Measurements from ENCODE around the gene TSN.
A peak's percentile ranks its signal among the peaks of the same experiment; 100 is the strongest.
"Not testable (repeated sequence)": the region's sequence is repeated elsewhere in the genome, so short reads cannot be mapped to it uniquely, and the experiment has no call there.

Gene TSN

GRCh38 chr2:121804340-121804739, 48.9 kb downstream of the TSN start:
- peak; percentile 16 for DNase-seq

- DNase-seq = no peak
These were observed 49.7 kb downstream of the TSN start for GRCh38 chr2:121804997-121805765.

GRCh38 chr2:121805766-121806143, 50.3 kb downstream of the TSN start:
- DNase-seq = no peak

DNA sequence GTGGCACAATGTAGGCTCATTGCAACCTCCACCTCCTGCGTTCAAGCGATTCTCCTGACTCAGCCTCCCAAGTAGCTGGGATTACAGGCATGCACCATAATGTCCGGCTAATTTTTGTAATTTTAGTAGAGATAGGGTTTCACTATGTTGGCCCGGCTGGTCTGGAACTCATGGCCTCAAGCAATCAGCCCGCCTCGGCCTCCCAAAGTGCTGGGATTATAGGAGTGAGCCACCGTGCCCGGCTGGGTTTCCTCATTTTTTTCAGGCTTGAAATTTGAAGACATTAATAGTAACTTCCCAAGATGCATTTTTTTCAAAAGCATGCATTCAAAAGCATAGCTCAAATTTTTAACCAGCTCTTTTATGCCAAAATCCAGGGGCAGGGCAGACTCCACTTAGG, 52.3 kb downstream of the TSN start:
- not testable (repeated sequence) for DNase-seq

GRCh38 chr2:121809607-121810006, 54.2 kb downstream of the TSN start:
- no peak for DNase-seq

DNA sequence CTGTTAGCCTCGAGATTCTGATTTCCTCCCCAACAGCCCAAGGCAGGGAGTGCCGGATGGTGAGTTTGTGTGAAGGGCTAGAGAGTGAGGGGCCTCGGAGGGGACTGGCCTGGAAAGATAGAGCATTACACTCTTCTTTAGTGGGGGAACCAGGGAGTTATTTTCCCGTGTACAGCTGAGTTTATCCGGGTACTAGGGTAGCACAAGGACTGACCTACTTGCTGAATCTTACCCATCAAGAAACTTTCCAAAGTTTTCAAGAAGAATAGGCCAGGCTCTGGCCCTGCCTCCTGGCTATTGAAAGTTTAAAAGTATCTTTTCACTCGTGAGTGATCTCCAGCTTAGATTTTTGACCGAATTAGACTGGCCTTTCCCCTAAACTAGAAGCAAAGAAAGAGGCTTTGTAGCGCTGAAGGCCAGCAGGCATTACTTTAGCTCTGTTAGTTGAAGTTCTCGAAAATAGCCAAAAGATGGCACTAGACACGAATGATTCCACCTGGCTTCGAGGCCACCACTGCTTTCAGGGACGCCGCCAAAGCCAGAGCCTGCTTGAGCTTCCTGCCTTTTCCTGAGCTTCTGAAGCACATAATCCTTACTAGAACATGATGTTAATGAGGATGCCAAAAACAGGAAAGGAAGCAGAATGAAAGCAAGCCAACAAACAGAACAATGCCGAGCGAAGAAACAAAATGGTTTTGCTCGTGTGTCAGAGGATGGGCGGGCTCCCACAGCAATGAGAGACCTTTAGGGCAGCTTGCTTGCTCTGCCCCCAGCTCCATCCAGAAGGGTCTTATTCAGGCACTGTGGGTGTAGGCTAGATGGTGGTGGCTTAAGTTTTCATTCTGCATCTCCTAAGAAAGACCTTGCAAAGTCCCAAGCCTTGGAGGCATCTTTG, 55.8 kb downstream of the TSN start:
- peak; percentile 72 for DNase-seq

DNA sequence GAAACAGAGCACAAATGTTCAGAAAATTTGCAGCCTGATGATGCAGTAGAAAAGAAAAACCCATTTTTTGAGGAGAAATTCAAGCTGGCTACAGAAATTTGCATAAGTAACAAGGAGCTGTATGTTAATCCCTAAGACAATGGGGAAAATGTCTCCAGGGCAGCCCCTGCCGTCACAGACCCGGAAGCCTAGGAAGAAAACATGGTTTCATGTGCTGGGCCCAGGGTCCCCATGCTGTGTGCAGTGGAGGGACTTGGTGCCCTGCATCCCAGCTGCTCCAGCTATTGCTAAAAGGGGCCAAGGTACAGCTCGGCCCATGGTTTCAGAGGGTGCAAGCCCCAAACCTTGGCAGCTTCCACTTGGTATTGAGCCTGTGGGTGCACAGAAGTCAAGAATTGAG, 57.6 kb downstream of the TSN start:
- DNase-seq = not testable (repeated sequence)

GRCh38 chr2:121815216-121815615, 59.8 kb downstream of the TSN start:
- DNase-seq = no peak

GRCh38 chr2:121816797-121817196, 61.3 kb downstream of the TSN start:
- no peak for DNase-seq

DNA sequence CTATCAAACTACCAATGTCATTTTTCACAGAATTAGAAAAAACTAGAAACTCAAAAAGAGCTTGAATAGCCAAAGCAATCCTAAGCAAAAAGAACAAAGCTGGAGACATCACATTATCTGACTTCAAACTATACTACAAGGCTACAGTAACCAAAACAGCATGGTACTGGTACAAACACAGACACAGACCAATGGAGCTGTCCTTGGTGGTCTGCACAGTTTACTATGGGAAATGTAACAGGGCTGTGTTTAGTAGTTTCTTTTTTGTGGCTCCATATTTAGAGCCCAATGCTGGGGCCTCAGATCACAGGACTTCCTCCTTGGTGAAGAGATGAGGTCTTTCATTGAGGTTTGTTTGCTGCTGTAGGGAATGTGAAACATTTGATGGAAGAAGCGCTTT, 61.9 kb downstream of the TSN start:
- DNase-seq = not testable (repeated sequence)
